Lower leg skin (tissue), 3 donors: Measurements from ENCODE around the gene ANKRD13D.

Experiments
- CTCF ChIP-seq, 3 donors: fragments of 450-650 bp; IDR thresholded peaks; one replicate each; pipeline ENCODE4 v1.5.1; 2016; ENCODE audit warnings: antibody characterized with exemption in 3 of 3, mild to moderate bottlenecking in 3 of 3, moderate library complexity in 2 of 3
- POLR2A ChIP-seq, 2 donors: fragments of 450-650 bp; IDR thresholded peaks; one replicate each; pipeline ENCODE4 v1.6.1; 2016 to 2017; ENCODE audit warnings: antibody characterized with exemption in 2 of 2, mild to moderate bottlenecking in 1 of 2, moderate library complexity in 1 of 2

DNA sequence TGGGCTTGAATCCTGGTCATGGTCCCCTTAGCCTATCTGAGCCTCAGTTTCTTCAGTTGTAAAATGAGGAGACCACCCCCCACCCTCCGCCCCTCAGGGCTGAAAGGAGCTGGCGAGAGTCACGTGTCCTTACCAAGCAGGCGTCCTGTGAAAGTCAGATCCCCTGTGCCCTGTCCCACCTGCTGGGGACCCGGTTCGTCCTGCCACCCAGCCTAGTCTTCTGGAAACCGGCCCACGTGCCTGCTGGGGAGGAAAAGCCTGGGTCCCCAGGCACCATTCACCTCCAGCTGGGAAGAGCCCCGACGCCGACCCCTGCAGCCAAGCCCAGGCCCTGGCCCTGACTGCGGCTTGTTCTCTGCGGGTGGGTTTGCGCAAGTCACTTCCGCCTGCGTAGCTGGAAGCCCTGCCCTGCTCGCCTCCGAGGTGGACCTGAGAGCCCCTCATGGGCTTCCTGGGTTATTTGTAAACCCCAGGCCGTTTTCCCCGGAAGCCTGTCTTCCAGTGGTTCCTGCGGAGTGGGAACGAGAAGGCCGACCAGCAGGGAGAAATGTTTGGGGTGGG is 13.5 kb downstream of the ANKRD13D start:
- TF ChIP-seq CTCF (IDR thresholded peaks at IDR 0.05): no peak
- no peak for TF ChIP-seq POLR2A (IDR thresholded peaks at IDR 0.05)
